ENCODE data around the gene AIP.
"Not testable (repeated sequence)": the region's sequence is repeated elsewhere in the genome, so short reads cannot be mapped to it uniquely, and the experiment has no call there.

Gene AIP

DNA sequence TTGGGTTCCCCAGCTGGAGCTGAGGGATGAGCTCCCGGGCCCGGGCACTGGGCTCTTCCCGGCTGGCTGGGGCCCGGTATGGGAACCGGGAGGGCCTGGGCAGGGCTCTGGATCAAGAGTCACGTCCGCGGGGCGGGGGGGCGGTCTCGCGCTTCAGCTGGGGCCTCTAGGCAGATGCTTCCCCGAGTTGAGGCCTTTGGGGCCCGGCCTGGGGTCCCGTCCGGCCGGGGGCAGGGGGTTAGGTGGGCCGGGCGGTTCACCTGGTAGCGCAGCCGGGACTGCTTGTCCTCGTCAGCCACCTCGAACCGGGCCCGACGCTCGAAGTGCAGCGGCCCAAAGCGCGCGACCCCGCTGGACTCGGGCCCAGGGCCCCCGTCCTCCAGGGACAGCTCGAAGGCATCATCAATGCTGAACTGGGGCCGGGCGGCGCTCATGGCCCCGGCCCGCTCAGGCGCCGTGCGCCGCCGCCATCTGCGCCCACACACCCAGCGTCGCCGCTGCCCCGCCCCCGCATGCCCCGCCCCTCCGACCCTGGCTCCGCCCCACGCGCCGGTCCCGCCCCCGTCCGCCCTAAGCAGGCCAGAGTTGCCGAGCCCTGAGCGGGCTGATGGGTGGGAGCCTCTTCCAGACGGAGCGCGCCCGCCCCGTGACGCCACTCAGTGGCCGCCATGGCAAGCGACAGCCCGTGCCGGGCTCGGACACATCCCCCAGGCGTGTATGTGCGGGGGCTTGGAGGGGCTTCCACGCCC lies 13.9 kb upstream of the AIP start, which contains the start of gene TMEM134:
TMEM134 (minus strand) TSS at position 493 of the 749 bp plus-strand sequence; CDS start at position 434, 59 bp downstream.
- peak; percentile 82 for DNase-seq (ENCODE audit: low read depth)

DNA sequence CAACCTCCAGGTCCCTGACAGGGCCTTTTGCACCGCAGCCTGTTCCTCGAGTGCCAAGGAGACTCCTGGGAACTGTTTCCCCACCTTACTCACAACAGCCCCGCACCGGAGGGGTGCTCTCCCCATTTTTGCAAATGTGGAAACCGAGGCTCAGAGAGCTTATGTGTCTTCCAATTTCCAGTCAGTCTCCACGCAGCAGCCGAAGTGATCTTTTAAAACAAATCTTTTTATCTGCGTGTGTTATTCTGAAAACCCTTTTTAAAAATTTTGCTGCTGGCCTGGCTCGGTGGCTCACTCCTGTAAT lies 13.4 kb upstream of the AIP start:
- no peak for DNase-seq (ENCODE audit: low read depth)

DNA sequence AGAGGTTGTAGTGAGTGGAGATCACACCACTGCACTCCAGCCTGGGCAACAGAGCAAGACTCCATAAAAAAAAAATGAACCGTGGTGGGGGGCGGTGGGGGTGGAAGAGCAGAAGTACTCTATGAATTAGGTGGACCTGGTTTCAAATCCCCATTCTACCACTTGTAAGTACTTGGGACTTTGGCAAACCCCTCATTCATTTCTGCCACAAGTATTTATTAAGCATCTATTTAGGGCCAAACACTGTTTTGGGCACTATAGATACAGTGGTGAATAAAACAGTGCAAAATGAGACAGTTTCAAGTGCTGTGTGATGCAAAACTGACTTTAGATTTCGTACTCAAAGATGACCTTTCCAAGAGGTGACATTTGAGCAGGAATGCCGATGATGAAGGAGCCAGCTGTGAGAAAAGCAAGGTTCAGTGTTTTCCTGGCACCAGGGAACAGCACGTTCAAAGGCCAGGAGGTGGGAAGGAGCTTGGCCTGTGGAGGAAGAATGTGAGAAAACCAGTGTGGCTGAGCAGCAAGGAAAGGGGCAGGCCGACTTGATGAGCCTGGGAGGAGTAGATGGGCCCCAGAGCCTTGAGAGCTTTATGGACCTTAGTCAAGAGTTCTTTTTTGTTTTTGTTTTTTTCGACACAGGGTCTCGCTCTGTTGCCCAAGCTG lies 12.4 kb upstream of the AIP start:
- DNase-seq (ENCODE audit: low read depth): no peak

DNA sequence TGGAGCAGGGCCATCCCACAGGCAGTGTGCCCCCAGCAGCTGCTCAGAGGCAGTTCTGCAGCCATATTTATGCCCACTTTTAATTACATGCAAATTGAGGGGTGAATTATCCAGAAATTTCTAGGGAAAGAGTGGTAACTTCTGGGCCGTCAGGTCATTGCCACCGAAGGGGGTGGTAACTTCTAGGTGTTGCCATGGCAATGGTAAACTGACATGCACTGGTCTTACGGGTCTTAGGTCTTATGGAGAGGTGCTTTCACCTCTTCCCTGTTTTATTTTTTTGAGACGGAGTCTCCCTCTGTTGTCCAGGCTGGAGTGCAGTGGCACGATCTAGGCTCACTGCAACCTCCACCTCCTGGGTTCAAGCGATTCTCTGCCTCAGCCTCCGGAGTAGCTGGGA lies 9.9 kb upstream of the AIP start:
- DNase-seq (ENCODE audit: low read depth): no peak

DNA sequence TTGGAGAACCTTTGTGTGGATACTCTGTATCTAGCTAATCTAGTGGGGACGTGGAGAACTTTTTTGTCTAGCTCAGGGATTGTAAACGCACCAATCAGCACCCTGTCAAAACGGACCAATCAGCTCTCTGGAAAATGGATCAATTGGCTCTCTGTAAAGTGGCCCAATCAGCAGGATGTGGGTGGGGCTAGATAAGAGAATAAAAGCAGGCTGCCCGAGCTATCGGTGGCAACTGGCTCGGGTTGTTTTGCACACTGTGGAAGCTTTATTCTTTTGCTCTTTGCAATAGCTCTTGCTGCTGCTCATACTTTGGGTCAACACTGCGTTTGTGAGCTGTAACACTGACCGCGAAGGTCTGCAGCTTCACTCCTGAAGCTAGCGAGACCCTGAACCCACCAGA lies 6.1 kb upstream of the AIP start:
- not testable (repeated sequence) for DNase-seq (ENCODE audit: low read depth)

DNA sequence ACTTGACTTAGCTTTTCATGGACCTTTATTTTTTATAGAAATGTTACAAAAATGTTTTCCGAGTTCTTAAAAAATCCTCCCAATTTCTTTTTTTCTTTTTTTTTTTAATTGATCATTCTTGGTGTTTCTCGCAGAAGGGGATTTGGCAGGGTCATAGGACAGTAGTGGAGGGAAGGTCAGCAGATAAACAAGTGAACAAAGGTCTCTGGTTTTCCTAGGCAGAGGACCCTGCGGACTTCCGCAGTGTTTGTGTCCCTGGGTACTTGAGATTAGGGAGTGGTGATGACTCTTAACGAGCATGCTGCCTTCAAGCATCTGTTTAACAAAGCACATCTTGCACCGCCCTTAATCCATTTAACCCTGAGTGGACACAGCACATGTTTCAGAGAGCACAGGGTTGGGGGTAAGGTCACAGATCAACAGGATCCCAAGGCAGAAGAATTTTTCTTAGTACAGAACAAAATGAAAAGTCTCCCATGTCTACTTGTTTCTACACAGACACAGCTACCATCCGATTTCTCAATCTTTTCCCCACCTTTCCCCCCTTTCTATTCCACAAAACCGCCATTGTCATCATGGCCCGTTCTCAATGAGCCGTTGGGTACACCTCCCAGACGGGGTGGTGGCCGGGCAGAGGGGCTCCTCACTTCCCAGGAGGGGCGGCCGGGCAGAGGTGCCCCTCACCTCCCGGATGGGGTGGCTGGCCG lies 5.3 kb upstream of the AIP start:
- DNase-seq (ENCODE audit: low read depth): not testable (repeated sequence)

DNA sequence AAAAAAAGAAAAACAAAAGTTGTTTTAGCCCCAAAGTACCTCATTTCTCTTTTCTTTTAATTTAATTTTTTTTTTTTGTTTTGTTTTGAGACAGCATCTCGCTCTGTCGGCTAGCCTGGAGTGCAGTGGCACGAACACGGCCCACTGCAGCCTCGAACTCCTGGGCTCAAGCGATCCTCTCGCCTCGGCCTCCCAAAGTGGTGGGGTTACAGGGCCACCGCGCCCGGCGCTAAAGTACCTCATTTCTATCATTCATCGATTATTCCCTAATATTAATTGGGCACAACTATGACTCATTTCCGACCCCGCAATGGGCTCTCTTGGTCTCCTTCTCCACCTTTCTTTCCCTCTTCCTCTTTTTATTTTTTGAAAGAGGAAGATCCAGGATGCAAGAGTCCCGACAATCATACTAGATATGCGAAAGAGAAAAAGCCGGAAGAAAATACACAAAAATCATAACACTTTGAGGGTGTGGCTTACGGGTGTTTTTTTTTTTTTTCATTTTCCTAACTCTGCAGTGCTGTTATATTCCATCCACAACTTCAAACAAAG lies 475 bp upstream of the AIP start:
- no peak for DNase-seq (ENCODE audit: low read depth)

DNA sequence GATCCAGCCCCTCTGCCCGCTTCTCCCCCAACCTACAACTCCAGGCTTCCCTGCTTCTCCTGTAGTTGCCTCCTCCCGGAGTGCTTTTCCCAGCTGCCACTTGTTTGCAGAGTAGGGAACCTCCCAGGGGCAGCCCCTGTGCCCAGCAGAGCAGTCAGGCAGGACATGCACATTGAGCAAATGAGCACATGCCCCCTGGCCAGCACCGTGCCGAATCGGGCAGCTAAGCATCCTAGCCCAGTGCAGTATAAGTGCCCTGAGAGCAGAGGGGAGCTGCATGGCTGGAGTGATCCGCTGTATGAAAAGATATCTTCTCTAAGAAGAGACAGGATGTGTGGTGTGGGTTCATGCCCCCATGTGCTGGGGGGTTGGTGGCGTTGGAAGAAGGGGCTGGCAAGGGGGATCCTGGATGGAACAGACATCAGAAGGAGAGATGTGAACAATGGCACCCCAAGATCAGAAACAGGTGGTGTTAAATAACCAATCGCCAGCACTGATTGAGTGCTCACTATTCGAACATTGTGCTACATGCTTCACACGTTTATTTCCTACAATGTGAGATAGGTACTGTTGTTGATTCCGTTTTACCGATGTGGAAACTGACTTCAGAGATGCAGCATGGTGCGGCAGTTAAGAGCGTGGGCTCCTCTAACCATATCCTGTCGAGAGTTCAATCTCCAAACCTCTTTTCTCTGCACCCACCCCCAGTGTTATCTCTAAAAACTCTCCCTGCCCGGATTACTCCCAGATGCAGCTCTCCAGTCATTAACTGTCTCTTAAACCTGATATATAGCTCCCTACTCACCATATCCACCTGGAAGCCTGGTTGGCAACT lies 1.2 kb downstream of the AIP start:
- DNase-seq (ENCODE audit: low read depth): no peak

DNA sequence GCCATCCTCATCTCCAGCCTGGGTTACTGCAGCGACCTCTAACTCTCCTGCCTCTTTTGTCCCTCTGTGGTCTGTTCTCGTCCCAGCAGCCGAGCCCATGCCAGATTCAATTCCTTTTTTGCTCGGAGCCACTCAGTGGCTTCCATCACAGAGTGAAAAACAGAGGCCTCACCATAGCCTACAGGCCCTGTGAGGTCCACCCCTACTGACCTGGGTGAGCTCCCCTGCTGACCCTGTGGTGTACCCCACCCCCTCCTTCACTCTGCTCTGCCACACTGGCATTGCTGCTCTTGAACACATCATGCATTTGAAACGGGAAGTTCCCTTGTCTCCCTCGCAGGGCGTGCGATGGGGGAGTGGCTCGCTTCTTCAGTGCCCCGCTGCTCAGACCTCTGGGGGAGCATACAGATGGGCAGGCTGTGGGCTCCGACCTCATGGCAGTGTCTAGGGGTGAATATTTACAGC lies 2.1 kb downstream of the AIP start:
- DNase-seq (ENCODE audit: low read depth): no peak

DNA sequence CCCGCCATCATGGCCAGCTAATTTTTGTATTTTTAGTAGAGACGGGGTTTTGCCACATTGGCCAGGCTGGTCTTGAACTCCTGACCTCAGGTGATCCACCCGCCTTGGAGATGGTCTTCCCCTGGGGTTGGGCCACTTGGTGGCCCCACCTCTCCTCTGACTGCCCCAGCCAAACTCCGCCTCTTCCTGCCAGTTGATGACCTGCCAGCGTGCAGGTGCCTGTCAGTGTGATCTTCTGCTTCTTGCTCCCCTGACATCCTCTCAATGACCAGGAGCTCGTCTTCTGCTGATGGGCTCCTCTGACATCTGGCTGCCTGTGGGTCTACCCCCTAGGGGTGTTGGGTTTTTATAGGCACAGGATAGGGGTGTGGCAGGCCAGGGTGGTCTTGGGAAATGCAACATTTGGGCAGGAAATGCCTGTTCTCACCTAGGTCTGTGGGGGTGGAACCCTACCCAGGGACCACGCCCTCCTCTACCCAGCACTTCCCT lies 3.1 kb downstream of the AIP start:
- DNase-seq (ENCODE audit: low read depth): not testable (repeated sequence)

DNA sequence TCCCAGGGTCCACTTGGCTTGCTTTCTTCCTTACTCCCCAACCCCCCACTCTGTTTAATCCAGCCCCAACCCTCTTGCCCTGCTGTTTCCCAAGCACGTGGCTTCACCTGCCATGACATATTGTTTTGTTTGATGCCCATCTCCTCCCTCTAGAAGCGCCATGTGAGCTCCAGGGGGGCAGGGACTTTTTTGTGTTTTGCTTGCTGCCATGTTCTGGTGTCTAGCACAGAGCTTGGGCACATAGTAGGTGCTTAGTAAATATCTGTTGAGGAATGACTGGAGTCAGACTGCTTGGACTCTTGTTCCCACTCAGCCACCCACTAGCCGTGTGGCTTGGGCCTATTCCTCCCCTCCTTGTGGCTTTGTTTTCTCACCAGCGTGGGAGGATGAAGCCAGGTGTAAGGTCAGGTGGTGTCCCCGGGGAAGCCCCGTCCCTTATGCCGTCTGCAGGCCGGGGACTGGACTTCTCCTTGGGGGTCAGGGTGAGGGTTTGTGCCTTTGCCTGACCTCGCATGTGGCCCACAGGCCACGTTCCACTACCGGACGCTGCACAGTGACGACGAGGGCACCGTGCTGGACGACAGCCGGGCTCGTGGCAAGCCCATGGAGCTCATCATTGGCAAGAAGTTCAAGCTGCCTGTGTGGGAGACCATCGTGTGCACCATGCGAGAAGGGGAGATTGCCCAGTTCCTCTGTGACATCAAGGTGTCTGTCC lies 3.8 kb downstream of the AIP start:
- no peak for DNase-seq (ENCODE audit: low read depth)

DNA sequence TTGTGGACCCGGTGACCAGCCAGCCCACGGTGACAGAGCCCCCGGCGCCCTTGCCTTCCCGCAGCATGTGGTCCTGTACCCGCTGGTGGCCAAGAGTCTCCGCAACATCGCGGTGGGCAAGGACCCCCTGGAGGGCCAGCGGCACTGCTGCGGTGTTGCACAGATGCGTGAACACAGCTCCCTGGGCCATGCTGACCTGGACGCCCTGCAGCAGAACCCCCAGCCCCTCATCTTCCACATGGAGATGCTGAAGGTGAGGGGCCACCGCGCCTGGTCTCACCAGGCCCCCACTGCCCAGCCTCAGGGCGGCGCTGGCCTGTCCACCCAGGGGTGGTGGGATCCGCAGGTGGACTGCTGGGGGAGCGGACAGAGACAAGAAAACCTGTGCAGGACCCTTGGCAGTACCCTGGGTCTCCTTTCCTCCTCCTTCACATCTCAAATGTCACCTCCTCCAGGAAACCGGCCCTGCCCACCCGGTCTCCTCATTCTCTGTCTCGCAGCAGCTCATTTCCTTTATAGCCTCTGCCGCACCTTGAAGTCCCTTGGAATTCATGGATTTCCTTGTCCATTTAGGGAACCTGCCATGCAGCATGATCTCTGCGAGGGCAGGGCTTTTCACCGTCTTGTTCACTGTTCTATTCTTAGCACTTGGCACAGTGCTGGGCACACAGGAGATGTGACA lies 6.5 kb downstream of the AIP start:
- DNase-seq (ENCODE audit: low read depth): no peak

DNA sequence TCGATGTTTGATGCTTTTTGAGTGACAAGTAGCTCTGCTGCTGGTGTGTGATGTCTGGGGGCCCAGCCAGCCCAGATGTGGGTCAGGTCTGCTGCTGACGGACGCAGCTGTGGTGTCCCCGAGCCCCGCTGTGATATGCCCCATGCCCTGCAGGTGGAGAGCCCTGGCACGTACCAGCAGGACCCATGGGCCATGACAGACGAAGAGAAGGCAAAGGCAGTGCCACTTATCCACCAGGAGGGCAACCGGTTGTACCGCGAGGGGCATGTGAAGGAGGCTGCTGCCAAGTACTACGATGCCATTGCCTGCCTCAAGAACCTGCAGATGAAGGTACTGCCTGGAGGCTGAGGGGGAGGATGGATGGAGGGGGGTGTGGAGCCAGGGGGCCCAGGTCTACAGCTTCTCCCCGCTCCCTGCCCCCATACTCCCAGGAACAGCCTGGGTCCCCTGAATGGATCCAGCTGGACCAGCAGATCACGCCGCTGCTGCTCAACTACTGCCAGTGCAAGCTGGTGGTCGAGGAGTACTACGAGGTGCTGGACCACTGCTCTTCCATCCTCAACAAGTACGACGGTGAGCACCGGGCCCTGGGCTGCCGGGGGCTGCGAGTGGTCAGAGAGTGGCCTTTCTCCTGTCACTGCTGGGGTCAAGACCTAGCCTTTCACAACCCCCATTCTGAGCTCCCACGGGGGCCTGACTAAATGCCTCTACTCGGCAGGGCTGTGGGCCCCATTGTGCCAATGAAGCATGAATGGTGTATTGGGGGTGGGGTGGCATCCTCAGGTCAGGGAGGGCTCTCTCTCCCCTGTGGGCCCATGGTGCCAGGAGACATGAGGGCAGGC lies 7.3 kb downstream of the AIP start:
- DNase-seq (ENCODE audit: low read depth): no peak

DNA sequence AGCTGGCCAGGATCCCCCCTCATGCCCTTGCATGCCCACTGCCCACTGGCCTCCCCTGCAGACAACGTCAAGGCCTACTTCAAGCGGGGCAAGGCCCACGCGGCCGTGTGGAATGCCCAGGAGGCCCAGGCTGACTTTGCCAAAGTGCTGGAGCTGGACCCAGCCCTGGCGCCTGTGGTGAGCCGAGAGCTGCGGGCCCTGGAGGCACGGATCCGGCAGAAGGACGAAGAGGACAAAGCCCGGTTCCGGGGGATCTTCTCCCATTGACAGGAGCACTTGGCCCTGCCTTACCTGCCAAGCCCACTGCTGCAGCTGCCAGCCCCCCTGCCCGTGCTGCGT lies 7.9 kb downstream of the AIP start:
- no peak for DNase-seq (ENCODE audit: low read depth)

DNA sequence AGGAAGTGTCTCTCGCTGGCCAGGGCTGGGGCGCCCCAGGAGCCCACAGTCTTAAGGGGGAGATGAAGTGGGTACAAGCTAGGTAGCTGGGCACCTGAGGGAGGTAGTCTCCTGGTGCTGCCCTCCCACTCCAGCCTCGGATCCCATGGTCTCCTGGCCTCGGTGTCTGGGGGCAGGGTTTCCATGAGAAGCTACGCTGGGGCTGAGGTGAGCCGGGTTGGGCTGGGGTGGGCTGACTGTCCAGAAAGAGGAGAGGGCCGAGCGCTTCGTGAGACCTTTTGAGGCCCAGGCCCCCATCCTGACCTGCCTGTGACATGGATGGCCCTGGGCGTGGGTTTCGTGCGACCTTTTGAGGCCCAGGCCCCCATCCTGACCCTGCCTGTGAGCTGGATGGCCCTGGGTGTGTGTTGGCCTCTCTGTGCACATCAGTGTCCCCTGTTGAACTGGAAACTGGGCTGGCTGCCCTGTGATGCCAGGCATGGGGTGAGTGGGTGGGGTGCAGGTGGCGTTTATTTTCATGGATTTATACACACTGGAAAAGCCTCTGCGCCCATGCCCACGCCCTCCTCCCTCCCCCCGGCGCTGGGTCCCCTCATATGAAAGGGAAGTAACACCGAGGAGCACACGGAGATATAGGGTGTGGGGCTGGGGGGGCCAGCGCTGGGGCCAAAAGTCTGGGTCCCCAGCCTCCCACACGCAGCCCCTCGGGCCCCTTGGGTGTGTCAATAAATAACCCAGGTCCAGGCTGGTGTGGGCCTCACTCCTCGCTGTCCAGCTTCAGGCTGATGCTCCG lies 8.6 kb downstream of the AIP start:
- DNase-seq (ENCODE audit: low read depth): no peak

DNA sequence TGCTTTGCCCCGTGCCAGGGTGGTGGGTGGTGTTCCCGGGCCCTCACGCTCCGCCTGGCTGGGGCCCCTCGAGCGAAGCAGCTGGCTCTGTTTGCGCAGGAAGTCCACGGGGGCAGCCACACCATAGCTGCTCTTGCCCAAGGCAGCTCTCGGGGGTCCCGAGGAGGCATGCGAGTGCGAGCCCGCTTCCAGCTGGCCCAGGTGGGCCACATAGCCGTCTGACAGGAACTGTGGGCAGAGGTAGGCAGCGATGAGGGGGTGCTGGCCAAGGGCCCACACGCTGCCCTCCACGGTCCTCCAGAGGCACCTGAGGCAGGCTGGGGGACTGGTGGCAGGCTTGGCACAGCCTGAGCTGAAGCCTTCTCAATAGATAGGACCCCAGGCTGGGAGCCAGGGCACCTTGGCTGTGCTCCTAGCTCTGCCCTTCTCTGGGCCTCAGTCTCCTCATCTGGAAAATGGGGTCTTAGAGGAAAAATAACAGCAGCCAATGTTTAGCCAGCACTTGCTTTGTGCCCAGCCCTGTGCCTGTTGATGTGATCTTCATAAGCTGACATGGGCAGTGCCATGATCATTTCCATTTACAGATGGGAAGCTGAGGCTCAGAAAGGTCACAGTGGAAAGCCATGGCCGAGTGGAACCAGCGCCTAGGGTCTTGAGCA lies 9.4 kb downstream of the AIP start:
- DNase-seq (ENCODE audit: low read depth): no peak

DNA sequence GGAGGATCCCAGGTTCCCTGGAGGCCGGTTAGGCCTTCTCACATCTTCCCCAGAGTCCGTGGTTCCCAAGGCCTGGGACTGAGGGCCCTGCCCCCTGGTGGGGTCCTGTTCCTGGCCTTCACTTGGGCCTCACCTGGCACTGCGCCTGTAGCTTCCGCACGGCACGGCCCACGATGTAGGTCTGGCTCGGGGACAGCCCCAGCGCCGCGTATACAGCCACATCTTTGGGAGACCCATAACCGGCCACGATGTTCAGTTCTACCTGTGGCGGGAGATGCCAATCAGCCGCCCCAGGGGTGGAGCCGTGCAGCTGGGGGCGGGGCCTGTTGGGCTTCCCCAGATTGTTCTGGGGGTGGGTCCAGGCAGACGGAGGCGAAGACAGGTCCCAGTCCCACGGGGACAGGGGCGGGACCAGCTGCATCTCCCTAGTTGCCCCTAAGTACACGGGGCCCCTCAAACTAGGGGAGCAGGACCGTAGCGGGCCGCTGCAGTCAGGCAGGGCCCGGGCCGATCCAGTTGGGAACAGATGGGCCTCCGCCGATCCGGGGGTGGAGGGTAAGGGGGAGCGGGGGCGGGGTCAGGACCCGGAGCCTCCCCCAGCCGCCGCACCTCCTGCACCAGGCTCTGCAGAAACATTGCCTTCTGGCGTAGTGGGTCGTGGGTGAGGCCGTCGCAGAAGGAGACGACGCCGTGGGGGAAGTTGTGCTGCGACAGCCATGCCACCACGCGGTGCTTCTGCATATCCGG lies 10.1 kb downstream of the AIP start:
- DNase-seq (ENCODE audit: low read depth): no peak

Data from amniotic epithelial cell (primary cell).